Stomach smooth muscle (tissue), 2 donors: Measurements from ENCODE around the gene PRPF40A.

Experiments
- H3K27ac ChIP-seq: one replicate; pipeline ENCODE4 v1.7.0; 2013; ENCODE audit warnings: mild to moderate bottlenecking, low read length, inconsistent platforms
- H3K27me3 ChIP-seq, 2 donors: one replicate each; pipeline ENCODE4 v1.7.0; 2013; ENCODE audit warnings: low read length in 2 of 2; ENCODE audit not compliant: insufficient read depth in 2 of 2, control insufficient read depth in 1 of 2
- H3K36me3 ChIP-seq, 2 donors: one replicate each; pipeline ENCODE4 v1.7.0; 2013; ENCODE audit warnings: low read length in 2 of 2; ENCODE audit not compliant: control insufficient read depth in 2 of 2, insufficient read depth in 2 of 2
- H3K4me1 ChIP-seq: one replicate; pipeline ENCODE4 v1.7.0; 2013; ENCODE audit warnings: low read length; ENCODE audit not compliant: control insufficient read depth, insufficient read depth
- H3K4me3 ChIP-seq, 2 donors: one replicate each; pipeline ENCODE4 v1.7.0; 2013; ENCODE audit warnings: low read length in 2 of 2
- H3K9ac ChIP-seq, 2 donors: one replicate each; pipeline ENCODE4 v1.7.0; 2013; ENCODE audit warnings: low read length in 2 of 2, mild to moderate bottlenecking in 1 of 2
- H3K9me3 ChIP-seq, 2 donors: one replicate each; pipeline ENCODE4 v1.7.0; 2013; ENCODE audit warnings: low read length in 2 of 2; ENCODE audit not compliant: control insufficient read depth in 2 of 2
- donor health status: healthy.
- donor health status: Pancreatic carcinoma.

The PRPF40A gene

DNA sequence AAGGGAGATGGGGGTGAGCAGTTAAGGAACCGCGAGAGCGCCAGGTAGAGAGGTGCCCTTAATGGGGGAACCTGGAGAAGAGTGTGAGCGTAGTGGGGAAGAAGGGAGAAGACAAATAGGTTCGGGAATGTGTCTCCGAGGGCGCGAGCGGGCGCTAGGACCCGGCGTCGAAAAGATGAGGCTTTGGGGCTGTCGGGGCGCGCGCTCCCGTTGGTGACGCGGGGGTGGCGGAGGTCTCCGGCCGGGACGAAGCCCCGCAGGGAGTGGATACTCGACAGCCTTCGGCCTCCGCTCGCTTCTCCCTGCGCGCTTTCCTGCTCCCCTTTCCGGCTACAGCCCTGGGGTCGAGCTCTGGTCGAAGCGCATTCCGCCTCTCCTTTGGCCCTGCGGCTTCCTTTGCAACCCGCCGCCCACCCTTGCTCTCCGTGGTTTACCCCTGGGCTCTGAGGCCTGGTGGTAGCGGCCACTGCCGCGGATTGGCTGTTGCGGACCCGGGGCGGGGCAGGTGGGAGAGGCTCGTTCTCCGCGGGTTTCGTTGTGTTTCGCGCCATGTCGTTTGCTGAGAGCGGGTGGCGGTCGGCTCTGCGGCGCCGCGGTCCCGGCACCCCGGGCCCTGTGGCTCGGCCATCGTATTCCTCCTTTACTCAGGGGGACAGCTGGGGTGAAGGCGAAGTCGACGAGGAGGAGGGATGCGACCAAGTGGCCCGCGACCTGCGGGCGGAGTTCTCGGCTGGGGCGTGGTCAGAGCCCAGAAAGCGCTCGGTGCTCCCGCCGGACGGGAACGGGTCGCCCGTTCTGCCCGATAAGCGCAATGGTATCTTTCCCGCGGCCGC, 1.0 kb upstream of the PRPF40A start, which contains the start of gene ARL6IP6:
TSS of gene ARL6IP6 (plus strand) at position 545 of the 833 bp plus-strand sequence. CDS start at position 550, 5 bp downstream.
- H3K27ac ChIP-seq: peak within 1 kb of the TSS; percentile 94
- peak within 1 kb of the TSS; percentile 90 to 92 for H3K9ac ChIP-seq
- no peaks in the 10 kb centered on the region for H3K27me3 ChIP-seq
- H3K4me1 ChIP-seq: peaks cover 7% of the 10 kb centered on the region
- H3K4me3 ChIP-seq: peak within 1 kb of the TSS; percentile 79 to 96
- H3K36me3 ChIP-seq: peaks cover 0 to 7% of the 10 kb centered on the region in 2 donors
- H3K9me3 ChIP-seq: no peaks in the 10 kb centered on the region

DNA sequence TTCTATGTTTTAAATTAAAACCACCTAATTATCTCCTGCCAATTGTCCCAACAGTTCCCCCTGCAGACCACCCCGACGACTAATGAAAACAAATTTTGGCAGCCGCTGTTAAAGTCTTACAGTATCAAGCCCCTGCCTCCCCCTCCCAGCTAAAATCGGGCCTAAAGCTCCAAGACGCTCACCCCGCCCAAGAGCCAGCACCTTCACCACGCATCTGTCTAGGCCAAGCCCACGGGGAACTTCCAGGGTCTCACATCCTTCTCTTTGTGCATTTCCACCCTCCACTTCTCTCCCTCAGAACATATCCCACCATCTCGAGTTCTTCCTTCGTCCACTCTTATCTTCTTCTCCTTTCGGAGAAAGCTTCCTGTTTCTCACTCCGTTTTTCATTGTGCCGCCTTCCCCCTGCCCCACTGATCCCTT, 445 bp downstream of the PRPF40A start:
- Histone ChIP-seq H3K27me3 (no peaks in the 10 kb centered on the region), H3K27ac (peak overlapping the region; percentile 94), H3K9me3 (no peaks in the 10 kb centered on the region), H3K4me1 (peaks cover 7% of the 10 kb centered on the region), H3K36me3 (peaks cover 0 to 7% of the 10 kb centered on the region in 2 donors), H3K4me3 (peak overlapping the region; percentile 68 to 96), H3K9ac (peak overlapping the region; percentile 68 to 96)

DNA sequence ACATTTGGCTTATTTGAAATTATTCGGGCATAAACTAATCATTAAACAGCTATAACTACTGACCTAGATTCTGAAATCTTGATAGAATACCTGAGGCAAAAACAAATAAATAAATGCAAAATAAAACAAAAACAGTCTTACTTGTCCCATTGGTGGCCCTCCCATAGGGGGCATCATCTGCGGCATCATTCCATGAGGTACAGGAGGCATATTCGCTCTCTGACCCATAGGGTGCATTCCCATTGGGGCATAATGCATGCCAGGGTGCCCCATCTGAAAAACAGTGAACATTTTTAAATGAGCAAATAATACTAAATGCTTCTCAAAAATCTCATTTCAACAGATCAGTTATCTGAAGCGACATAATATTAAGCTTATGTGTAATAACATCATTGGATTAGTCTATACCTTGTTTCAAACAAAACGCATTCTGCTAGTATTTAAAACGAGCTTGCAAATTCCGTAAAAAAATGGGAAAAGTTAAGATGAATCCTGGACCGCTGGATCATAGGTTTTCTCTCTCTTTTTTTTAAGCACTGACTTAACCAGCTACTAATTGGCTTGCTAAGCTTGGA, 1.3 kb downstream of the PRPF40A start:
- Histone ChIP-seq H3K9ac (no peak overlapping the region), H3K27me3 (no peaks in the 10 kb centered on the region), H3K36me3 (peaks cover 0 to 6% of the 10 kb centered on the region in 2 donors), H3K9me3 (no peaks in the 10 kb centered on the region), H3K4me3 (peak overlapping the region; percentile 68 to 96), H3K4me1 (peaks cover 7% of the 10 kb centered on the region), H3K27ac (no peak overlapping the region)

DNA sequence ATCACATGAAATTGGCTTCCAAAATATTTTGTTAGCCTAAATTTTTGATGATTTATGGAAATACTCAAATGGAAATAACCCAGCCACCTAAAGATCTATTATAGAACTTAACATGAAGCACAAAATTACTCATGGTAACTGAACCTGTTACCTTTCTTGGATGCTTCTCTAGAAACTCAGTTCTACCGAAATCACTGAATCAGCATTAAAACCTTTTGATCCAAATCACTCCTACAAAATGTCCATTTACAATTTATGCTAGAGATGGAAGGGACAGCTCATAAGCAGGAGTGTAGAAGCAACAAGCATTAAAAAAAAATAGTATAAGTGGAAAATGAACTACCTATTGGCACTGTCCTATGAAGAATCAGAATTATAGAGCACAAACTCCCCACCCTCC, 2.1 kb downstream of the PRPF40A start:
- Histone ChIP-seq H3K9ac (no peak overlapping the region), H3K36me3 (peaks cover 0 to 9% of the 10 kb centered on the region in 2 donors), H3K27ac (no peak overlapping the region), H3K4me3 (no peak overlapping the region), H3K9me3 (no peaks in the 10 kb centered on the region), H3K27me3 (no peaks in the 10 kb centered on the region), H3K4me1 (peaks cover 5% of the 10 kb centered on the region)

DNA sequence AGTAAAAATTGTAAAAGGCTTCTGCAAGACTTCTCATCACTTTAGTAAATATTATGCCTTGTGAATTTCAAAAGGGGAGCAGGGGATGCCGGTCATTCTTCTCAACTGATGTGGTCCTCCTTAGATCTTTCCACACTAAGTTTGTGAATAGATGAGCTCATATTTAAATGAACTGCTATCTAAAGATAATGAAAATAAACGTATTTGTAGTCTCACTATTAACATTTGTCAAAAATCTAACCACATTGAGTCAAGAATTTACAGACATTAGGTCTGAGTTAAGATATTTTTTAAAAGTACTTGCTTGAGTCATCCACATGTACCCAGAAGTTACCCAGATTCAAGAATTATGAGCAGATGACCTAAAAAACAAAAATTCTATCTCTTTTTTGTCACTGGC, 6.5 kb downstream of the PRPF40A start:
- peaks cover 0 to 9% of the 10 kb centered on the region in 2 donors for H3K36me3 ChIP-seq
- H3K9me3 ChIP-seq: no peaks in the 10 kb centered on the region
- no peak overlapping the region for H3K9ac ChIP-seq
- H3K4me1 ChIP-seq: no peaks in the 10 kb centered on the region
- H3K4me3 ChIP-seq: no peak overlapping the region
- H3K27me3 ChIP-seq: no peaks in the 10 kb centered on the region
- H3K27ac ChIP-seq: no peak overlapping the region

DNA sequence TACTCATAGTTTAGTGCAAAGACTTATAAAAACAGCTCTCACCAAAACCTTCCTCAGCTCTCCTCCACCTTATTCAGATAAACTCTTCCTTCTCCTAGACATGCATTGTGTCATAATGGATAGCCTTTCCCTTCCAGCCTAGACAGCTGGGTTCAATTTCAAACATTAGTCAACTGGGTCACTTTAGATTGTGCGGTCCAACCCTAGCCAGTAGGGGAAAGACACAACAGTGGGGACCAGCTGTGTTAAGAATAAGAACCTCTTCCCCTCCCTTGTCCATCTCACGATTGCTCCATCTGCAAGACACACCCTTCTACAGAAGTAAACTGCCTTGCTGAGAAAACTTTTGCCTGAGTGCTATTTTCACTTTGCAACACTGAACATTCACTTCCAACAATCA, 8.5 kb downstream of the PRPF40A start:
- H3K36me3 ChIP-seq: peaks cover 3 to 8% of the 10 kb centered on the region in 2 donors
- no peaks in the 10 kb centered on the region for H3K9me3 ChIP-seq
- no peaks in the 10 kb centered on the region for H3K27me3 ChIP-seq
- no peak overlapping the region for H3K9ac ChIP-seq
- H3K27ac ChIP-seq: no peak overlapping the region
- no peak overlapping the region for H3K4me3 ChIP-seq
- no peaks in the 10 kb centered on the region for H3K4me1 ChIP-seq

DNA sequence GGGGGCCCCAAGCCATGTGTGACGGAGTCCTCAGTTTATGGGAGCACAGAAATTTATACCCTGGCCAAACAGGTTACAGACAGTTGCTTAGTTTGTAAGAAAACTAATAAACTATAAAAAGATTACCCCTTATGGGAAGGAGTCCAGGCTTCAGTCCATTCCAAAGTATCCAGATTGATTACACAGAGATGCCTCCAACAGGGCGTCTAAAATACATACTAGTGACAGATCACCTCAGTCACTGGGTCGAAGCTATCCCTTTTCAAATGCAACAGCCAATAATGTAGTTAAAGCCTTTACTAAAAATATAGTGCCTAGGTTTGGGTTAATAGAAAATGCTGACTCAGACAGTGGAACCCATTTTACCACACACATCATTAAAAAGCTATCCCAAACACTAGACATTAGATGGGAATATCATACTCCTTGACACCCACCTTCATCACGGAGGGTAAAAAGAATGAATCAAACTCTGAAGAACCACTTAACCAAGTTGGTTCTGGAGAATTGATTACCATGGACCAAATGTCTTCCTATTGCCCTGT, 10.7 kb downstream of the PRPF40A start:
- Histone ChIP-seq H3K27me3 (no peaks in the 10 kb centered on the region), H3K4me1 (no peaks in the 10 kb centered on the region), H3K9me3 (no peaks in the 10 kb centered on the region), H3K27ac (no peak overlapping the region), H3K36me3 (peaks cover 5 to 6% of the 10 kb centered on the region in 2 donors), H3K9ac (no peak overlapping the region), H3K4me3 (no peak overlapping the region)

DNA sequence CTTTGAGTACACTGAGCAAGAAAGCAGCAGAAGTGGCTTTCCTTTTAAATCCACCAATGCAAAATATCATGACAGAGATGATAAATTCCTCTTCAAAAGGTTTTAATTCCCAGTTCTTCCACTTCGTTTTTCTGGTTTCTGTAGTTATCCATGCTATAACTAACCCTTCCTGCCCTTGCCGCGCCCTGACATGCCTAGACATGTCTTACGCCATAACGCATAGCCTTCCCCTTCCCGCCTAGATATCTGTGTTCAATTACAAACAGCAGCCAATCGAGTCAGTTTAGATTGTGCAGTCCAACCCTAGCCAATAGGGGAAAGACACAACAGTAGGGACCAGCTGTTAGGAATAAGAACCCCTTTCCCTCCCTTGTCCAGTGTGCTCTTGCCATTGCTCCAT, 16.1 kb downstream of the PRPF40A start:
- Histone ChIP-seq H3K27ac (no peak overlapping the region), H3K4me3 (no peak overlapping the region), H3K9me3 (no peaks in the 10 kb centered on the region), H3K27me3 (no peaks in the 10 kb centered on the region), H3K4me1 (no peaks in the 10 kb centered on the region), H3K36me3 (peaks cover 4 to 6% of the 10 kb centered on the region in 2 donors), H3K9ac (no peak overlapping the region)

DNA sequence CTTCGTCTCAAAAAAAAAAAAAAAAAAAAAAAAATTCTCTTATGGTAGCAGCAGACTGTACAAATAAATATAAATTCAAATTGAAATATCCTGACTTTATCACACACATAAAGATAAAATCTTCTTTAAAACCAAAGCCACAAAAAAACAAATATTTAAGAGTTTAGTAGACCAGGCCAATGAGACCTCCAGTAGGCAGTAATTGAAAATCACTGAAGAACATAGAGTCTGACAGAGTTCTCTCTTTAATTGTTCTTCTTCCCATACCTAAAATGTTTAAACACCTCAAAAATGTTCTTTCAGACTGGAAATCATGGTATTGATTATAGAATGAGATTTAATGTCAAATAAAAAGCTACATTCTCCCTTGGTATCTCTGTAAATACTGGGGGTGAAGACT, 20.8 kb downstream of the PRPF40A start:
- H3K27me3 ChIP-seq: no peaks in the 10 kb centered on the region
- H3K9ac ChIP-seq: no peak overlapping the region
- no peaks in the 10 kb centered on the region for H3K9me3 ChIP-seq
- H3K4me3 ChIP-seq: no peak overlapping the region
- H3K36me3 ChIP-seq: peaks cover 5 to 9% of the 10 kb centered on the region in 2 donors
- no peak overlapping the region for H3K27ac ChIP-seq
- no peaks in the 10 kb centered on the region for H3K4me1 ChIP-seq

DNA sequence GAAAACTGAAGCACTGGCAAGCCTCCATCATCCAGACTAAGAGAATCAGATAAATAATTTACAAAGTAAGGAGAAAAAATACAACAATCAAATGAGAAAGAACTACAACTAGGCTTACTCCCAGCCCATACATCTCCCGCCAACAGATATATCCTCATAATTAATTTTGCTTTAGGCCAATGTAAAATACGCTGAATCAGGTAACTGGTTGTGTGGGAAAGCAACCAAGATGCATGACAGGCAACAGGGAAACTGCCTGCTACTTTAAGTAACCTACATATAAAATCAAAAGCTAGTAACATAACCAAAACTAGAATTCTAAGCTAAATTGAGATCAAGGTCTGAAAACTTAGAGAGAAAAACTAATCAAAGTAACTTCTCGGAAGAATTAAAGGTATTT, 21.5 kb downstream of the PRPF40A start:
- Histone ChIP-seq H3K4me3 (no peak overlapping the region), H3K9ac (no peak overlapping the region), H3K27ac (no peak overlapping the region), H3K36me3 (peaks cover 5% of the 10 kb centered on the region in 2 donors), H3K27me3 (no peaks in the 10 kb centered on the region), H3K9me3 (no peaks in the 10 kb centered on the region), H3K4me1 (no peaks in the 10 kb centered on the region)
